ENCODE results near the gene AJUBA. TPM values are rescaled to one million over a fixed set of nuclear protein-coding genes. Genes with fewer than 3 reads are reported as not detected.
"Not testable (repeated sequence)": the region's sequence is repeated elsewhere in the genome, so short reads cannot be mapped to it uniquely, and the experiment has no call there.

AJUBA gene
- polyA plus RNA-seq, 2 donors = 16.5 to 19.7 TPM

DNA sequence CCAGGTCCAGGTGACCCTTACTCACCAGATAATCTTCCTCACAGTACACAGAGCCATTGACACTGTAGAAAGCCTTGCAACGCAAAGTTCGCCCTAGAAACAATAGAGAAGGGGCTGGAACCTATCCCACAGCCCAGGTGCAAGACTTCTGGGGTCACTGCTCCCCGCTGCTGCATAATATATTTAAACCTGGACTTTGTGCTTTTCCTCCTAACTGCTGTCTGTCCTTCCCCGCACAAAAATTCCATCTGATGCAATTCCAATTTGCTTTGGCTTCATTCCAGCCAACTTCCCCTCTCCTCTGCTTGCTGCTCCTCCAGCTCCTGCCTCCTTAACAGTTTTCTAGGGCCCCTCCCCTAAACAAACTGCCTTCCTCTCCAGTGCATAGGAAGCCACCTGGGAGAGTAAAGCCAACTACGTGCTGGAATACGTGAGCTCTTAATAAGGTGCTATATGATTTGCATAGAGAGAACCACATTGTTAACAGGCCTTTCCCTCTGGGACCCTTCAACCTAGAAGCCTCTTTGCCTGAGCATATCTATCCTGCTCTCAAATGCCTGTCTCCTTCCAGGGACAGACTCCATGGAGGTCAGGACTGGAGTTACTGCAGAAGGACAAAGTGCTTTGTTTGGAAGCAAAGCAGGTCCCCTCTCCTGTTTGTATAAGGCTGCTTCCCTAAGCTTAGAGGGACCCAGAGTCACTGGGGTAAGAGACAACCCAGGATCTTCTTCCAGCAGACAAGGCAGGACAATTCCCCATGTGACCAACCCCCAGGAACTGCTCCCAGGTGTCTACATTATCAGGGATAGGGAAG, 5.5 kb downstream of the AJUBA start:
- Histone ChIP-seq H3K27ac (ENCODE audit: low read depth in 2 of 2, low read length in 1 of 2) (peak overlapping the region; percentile 29 to 84), H3K4me1 (ENCODE audit: control insufficient read depth in 2 of 2, insufficient read depth in 2 of 2, low read length in 1 of 2) (peaks cover 0 to 16% of the 10 kb centered on the region in 2 donors), H3K4me3 (ENCODE audit: low read depth in 1 of 2, low read length in 2 of 2) (no peak overlapping the region), H3K36me3 (ENCODE audit: control insufficient read depth in 2 of 2, insufficient read depth in 2 of 2, low read length in 1 of 2) (peaks cover 0 to 11% of the 10 kb centered on the region in 2 donors), H3K9me3 (ENCODE audit: control insufficient read depth in 2 of 2, insufficient read depth in 1 of 2, low read depth in 1 of 2, low read length in 1 of 2) (no peaks in the 10 kb centered on the region), H3K27me3 (ENCODE audit: control insufficient read depth in 1 of 2, insufficient read depth in 2 of 2, low read length in 2 of 2) (no peaks in the 10 kb centered on the region)
- WGBS, 2 donors = 26 to 40% methylated on average over 6 of the region's 6 CpGs

DNA sequence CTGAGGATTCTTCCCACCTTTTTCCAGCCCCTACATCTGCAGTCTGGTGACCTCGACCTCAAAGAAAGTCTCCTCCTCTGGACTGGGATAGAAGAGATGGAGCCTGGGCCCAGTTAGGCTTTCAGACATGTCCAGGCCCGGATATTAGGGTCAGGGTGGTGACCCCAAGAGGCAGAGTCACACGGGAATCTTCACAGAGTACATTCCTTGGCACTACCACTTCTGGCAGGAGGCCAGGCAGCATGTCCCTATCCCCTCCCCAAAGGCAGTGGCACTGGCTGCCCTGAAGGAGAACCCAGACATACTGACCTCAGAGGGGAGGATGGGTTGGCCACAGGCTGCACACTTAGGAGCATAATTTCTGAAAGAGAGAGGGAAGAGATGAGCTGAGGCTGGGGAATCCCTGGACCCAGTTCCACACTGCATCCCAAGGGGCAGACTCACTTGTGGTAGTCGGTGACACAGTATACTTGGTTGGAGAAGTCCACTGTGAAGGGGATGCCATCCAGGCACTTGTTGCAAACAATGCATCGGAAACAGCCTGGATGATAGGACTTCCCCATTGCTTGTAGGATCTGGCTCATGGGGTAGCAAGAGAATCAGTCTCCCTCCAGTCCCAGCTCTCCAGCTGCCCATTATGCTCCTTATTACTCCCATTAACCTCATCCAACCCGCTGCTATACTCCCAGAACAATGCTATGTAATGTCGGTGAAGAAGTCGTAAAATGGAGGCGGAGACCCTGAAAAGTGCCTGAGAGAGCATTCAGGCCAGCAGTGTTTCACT, 7.6 kb downstream of the AJUBA start:
- Histone ChIP-seq H3K36me3 (ENCODE audit: control insufficient read depth in 2 of 2, insufficient read depth in 2 of 2, low read length in 1 of 2) (peaks cover 0 to 11% of the 10 kb centered on the region in 2 donors), H3K27me3 (ENCODE audit: control insufficient read depth in 1 of 2, insufficient read depth in 2 of 2, low read length in 2 of 2) (no peaks in the 10 kb centered on the region), H3K27ac (ENCODE audit: low read depth in 2 of 2, low read length in 1 of 2) (peak overlapping the region in 1 of 2 donors; percentile 43), H3K4me1 (ENCODE audit: control insufficient read depth in 2 of 2, insufficient read depth in 2 of 2, low read length in 1 of 2) (peaks cover 0 to 16% of the 10 kb centered on the region in 2 donors), H3K9me3 (ENCODE audit: control insufficient read depth in 2 of 2, insufficient read depth in 1 of 2, low read depth in 1 of 2, low read length in 1 of 2) (no peaks in the 10 kb centered on the region), H3K4me3 (ENCODE audit: low read depth in 1 of 2, low read length in 2 of 2) (no peak overlapping the region)
- 62 to 69% methylated on average over 9 of the region's 9 CpGs for WGBS, 2 donors

GRCh38 chr14:22973217-22974032, 8.9 kb downstream of the AJUBA start:
- peaks cover 0 to 11% of the 10 kb centered on the region in 2 donors for H3K36me3 ChIP-seq (ENCODE audit: control insufficient read depth in 2 of 2, insufficient read depth in 2 of 2, low read length in 1 of 2)
- no peaks in the 10 kb centered on the region for H3K9me3 ChIP-seq (ENCODE audit: control insufficient read depth in 2 of 2, insufficient read depth in 1 of 2, low read depth in 1 of 2, low read length in 1 of 2)
- no peak overlapping the region for H3K27ac ChIP-seq (ENCODE audit: low read depth in 2 of 2, low read length in 1 of 2)

DNA sequence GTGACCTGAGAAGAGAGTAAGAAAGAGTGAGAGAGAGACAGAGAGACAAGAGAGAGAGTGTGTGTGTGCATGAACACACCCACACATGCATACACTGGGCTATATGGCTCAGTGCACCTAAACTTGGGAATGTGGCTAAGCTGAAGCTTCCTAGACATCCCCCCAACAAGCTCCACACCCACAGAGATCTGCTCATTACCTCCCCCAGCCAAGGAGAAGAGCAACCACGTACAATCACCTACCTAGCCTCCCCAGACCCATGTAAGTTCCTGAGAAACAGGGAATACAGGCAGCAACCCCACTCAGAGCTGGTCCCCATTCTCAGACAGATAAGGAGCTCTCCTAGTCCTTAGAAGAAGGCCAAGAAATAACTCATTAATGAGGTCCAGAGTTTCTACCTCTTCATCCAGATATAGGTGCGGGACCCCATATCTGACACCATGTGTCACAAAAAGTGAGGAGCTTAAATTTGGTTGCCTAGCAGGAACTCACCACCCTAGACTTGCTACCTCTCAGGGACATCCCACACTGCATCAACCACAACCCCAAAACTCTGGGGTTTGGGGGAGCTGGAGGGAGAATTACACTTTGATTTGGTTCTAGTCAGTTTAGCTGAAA, 9.9 kb downstream of the AJUBA start:
- peaks cover 0 to 10% of the 10 kb centered on the region in 2 donors for H3K36me3 ChIP-seq (ENCODE audit: control insufficient read depth in 2 of 2, insufficient read depth in 2 of 2, low read length in 1 of 2)
- 75 to 85% methylated on average over 2 of the region's 2 CpGs for WGBS, 2 donors
- H3K9me3 ChIP-seq (ENCODE audit: control insufficient read depth in 2 of 2, insufficient read depth in 1 of 2, low read depth in 1 of 2, low read length in 1 of 2) = no peaks in the 10 kb centered on the region
- no peak overlapping the region for H3K27ac ChIP-seq (ENCODE audit: low read depth in 2 of 2, low read length in 1 of 2)
- H3K4me1 ChIP-seq (ENCODE audit: control insufficient read depth in 2 of 2, insufficient read depth in 2 of 2, low read length in 1 of 2) = peaks cover 0 to 4% of the 10 kb centered on the region in 2 donors
- H3K4me3 ChIP-seq (ENCODE audit: low read depth in 1 of 2, low read length in 2 of 2) = no peak overlapping the region
- no peaks in the 10 kb centered on the region for H3K27me3 ChIP-seq (ENCODE audit: control insufficient read depth in 1 of 2, insufficient read depth in 2 of 2, low read length in 2 of 2)

More at GRCh38 chr14:22973217-22974032, 8.9 kb downstream of the AJUBA start:
- H3K4me3 ChIP-seq (ENCODE audit: low read depth in 1 of 2, low read length in 2 of 2) = no peak overlapping the region
- WGBS, 2 donors = 74 to 80% methylated on average over 6 of the region's 6 CpGs
- no peaks in the 10 kb centered on the region for H3K27me3 ChIP-seq (ENCODE audit: control insufficient read depth in 1 of 2, insufficient read depth in 2 of 2, low read length in 2 of 2)
- peaks cover 0 to 10% of the 10 kb centered on the region in 2 donors for H3K4me1 ChIP-seq (ENCODE audit: control insufficient read depth in 2 of 2, insufficient read depth in 2 of 2, low read length in 1 of 2)

DNA sequence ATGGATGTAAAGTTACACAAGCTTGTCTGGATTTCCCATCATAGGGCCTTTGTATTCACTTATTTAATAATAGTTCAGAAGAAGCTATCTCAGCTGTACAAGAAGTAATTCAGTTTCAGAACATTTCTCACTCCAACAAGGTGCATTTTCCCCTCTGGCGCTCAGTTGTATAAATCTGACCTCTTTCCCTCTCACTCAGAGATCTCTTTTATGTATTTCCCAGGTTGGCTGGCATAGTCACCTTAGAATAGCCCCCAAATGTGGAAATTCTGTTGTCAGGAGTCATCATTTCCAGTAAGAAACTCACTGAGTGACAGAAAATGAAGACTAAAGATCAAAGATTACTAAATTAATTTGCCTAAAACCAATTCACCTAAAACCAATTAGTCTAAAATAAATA, 11.2 kb downstream of the AJUBA start:
- H3K36me3 ChIP-seq (ENCODE audit: control insufficient read depth in 2 of 2, insufficient read depth in 2 of 2, low read length in 1 of 2) = peaks cover 0 to 10% of the 10 kb centered on the region in 2 donors
- no peaks in the 10 kb centered on the region for H3K4me1 ChIP-seq (ENCODE audit: control insufficient read depth in 2 of 2, insufficient read depth in 2 of 2, low read length in 1 of 2)
- whole genome bisulfite sequencing, 2 donors = 91 to 98% methylated on average over 1 of the region's 1 CpG
- no peaks in the 10 kb centered on the region for H3K9me3 ChIP-seq (ENCODE audit: control insufficient read depth in 2 of 2, insufficient read depth in 1 of 2, low read depth in 1 of 2, low read length in 1 of 2)
- H3K4me3 ChIP-seq (ENCODE audit: low read depth in 1 of 2, low read length in 2 of 2) = no peak overlapping the region
- no peak overlapping the region for H3K27ac ChIP-seq (ENCODE audit: low read depth in 2 of 2, low read length in 1 of 2)
- H3K27me3 ChIP-seq (ENCODE audit: control insufficient read depth in 1 of 2, insufficient read depth in 2 of 2, low read length in 2 of 2) = no peaks in the 10 kb centered on the region

- no peak overlapping the region for H3K4me3 ChIP-seq (ENCODE audit: low read depth in 1 of 2, low read length in 2 of 2)
- no peaks in the 10 kb centered on the region for H3K4me1 ChIP-seq (ENCODE audit: control insufficient read depth in 2 of 2, insufficient read depth in 2 of 2, low read length in 1 of 2)
- no peaks in the 10 kb centered on the region for H3K27me3 ChIP-seq (ENCODE audit: control insufficient read depth in 1 of 2, insufficient read depth in 2 of 2, low read length in 2 of 2)
- no peaks in the 10 kb centered on the region for H3K36me3 ChIP-seq (ENCODE audit: control insufficient read depth in 2 of 2, insufficient read depth in 2 of 2, low read length in 1 of 2)
- WGBS, 2 donors = 46 to 55% methylated on average over 4 of the region's 4 CpGs
- no peaks in the 10 kb centered on the region for H3K9me3 ChIP-seq (ENCODE audit: control insufficient read depth in 2 of 2, insufficient read depth in 1 of 2, low read depth in 1 of 2, low read length in 1 of 2)
- H3K27ac ChIP-seq (ENCODE audit: low read depth in 2 of 2, low read length in 1 of 2) = no peak overlapping the region
Observed at GRCh38 chr14:22966783-22967269, 15.5 kb downstream of the AJUBA start.

GRCh38 chr14:22965916-22966782, 16.2 kb downstream of the AJUBA start:
- H3K9me3 ChIP-seq (ENCODE audit: control insufficient read depth in 2 of 2, insufficient read depth in 1 of 2, low read depth in 1 of 2, low read length in 1 of 2); H3K27me3 ChIP-seq (ENCODE audit: control insufficient read depth in 1 of 2, insufficient read depth in 2 of 2, low read length in 2 of 2); H3K36me3 ChIP-seq (ENCODE audit: control insufficient read depth in 2 of 2, insufficient read depth in 2 of 2, low read length in 1 of 2); H3K4me3 ChIP-seq (ENCODE audit: low read depth in 1 of 2, low read length in 2 of 2); H3K4me1 ChIP-seq (ENCODE audit: control insufficient read depth in 2 of 2, insufficient read depth in 2 of 2, low read length in 1 of 2): not testable (repeated sequence)
- 62 to 65% methylated on average over 15 of the region's 15 CpGs for WGBS, 2 donors
- H3K27ac ChIP-seq (ENCODE audit: low read depth in 2 of 2, low read length in 1 of 2) = peak overlapping the region in 1 of 2 donors; percentile 13

- H3K4me3 ChIP-seq (ENCODE audit: low read depth in 1 of 2, low read length in 2 of 2) = no peak overlapping the region
- no peaks in the 10 kb centered on the region for H3K36me3 ChIP-seq (ENCODE audit: control insufficient read depth in 2 of 2, insufficient read depth in 2 of 2, low read length in 1 of 2)
- no peaks in the 10 kb centered on the region for H3K27me3 ChIP-seq (ENCODE audit: control insufficient read depth in 1 of 2, insufficient read depth in 2 of 2, low read length in 2 of 2)
- no peaks in the 10 kb centered on the region for H3K9me3 ChIP-seq (ENCODE audit: control insufficient read depth in 2 of 2, insufficient read depth in 1 of 2, low read depth in 1 of 2, low read length in 1 of 2)
- no peaks in the 10 kb centered on the region for H3K4me1 ChIP-seq (ENCODE audit: control insufficient read depth in 2 of 2, insufficient read depth in 2 of 2, low read length in 1 of 2)
- H3K27ac ChIP-seq (ENCODE audit: low read depth in 2 of 2, low read length in 1 of 2) = no peak overlapping the region
- WGBS, 2 donors = 92 to 94% methylated on average over 6 of the region's 6 CpGs
Observed at GRCh38 chr14:22962061-22962676, 20.2 kb downstream of the AJUBA start.
